ENCODE measurements around the gene ERCC6L.

Gene ERCC6L

DNA sequence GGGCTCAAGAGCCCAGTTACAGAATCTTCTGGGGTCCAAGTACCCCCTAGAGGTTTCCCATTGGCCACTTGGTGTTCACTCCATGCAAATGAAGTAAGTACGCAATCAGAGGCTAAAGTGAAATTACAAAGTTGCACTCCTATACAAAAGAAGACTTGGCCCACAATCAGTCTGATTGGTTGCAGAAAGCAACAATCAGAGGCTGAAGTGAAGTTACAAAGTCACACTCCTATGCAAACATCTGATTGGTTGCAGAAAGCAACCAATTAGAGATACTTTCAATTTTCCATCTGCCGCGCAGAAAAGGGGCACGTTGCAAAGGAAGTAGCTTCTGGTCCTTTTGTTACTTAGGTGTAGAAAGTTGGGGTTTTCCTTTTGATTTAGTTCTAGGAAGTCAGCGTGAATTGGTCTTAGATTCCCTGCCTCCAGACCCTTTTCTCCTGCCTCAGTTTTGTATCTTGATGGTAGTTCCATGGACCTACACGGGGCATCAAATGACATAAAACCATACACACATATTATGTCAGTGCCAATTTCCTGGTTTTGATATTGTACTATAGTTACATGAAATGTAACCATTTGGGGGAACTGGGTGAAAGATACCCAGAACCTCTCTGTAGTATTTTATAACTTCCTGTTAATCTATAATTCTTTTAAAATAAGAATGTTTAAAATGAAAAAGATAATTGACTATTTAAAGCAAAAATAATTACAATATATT is 69.7 kb downstream of the ERCC6L start:
- no peak for DNase-seq (ENCODE audit: low read depth in 2 of 2)

DNA sequence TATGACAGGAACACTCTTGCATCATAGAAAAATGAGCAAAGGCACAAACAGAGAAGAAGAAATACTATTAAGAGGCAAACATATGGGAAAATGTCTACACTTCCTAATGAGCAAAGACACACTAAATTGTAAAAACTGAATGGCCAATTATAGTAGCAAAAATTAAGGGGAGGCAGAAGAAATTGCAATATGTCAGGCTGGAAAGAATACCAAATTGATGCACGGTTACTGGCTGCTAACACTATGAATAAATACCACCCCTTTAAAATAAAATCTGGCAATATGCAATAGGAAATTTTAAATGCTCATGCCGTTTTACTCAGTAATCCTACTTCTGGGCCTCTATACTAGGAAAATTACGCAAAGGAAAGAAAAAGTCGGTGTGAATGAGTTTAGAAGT is 73.3 kb downstream of the ERCC6L start:
- no peak for DNase-seq (ENCODE audit: low read depth in 2 of 2)

DNA sequence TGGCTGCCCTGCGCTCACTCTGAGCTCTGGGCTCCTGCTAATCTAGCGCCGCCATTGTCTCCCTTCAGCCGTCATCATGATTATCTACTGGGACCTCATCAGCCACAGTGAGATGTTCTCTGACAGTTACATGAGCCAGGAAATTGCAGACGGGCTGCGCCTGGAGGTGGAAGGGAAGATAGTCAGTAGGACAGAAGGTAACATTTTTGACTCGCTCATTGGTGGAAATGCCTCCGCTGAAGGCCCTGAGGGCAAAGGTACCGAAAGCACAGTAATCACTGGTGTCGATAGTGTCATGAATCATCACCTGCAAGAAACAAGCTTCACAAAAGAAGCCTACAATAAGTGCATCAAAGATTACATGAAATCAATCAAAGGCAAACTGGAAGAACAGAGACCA is 79.1 kb downstream of the ERCC6L start:
- no peak for DNase-seq (ENCODE audit: low read depth in 2 of 2)

DNA sequence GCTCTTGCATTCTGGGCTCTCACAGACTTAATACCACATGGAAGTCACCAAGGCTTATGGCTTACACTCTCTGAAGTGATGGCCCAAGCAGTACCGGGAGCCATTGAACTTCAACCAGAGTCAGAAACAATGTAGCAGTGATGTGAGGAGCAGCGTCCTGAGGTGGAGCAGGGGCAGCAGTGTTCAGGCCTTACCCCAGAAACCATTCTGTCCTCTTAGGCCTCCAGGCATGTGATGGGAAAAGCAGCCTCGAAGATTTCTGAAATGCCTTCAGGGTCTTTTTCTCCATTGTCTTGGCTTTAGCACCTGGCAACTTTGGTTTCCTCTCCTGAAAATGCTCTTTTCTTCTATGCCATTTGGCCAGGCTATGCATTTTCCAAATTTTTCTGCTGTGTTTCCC is 80.1 kb downstream of the ERCC6L start:
- DNase-seq (ENCODE audit: low read depth in 2 of 2) = no peak
